HepG2 (cell line): ENCODE results near the gene VPREB1. TPM values are rescaled to one million over a fixed set of nuclear protein-coding genes. Genes with fewer than 3 reads are reported as not detected.

Experiments used
- ATAC-seq: fragments of 200-7000 bp; cut with Tn5 transposase; 3 replicates; pipeline ENCODE4 v1.9.1; 2020; ENCODE audit warnings: mild to moderate bottlenecking, moderate library complexity
- BruUV-seq: library from RNA; stranded (reverse); fragments of 400-500 nt; replicated peaks from 2 replicates; lab custom pipeline; 2021; lab: Mats Ljungman, UMichigan
- CTCF ChIA-PET: fragments of 300-600 bp; formaldehyde crosslinking; extraction: SDS; loops from one replicate; lab custom pipeline; 2021; ENCODE audit warnings: low total read pairs, inconsistent platforms, low intra/inter-chr PET ratio; lab: Yijun Ruan, JAX
- POLR2A ChIA-PET: fragments of 350-600 bp; sonication (Branson Sonifier 250); formaldehyde crosslinking; loops from one replicate; lab custom pipeline; 2020; ENCODE audit warnings: antibody characterized with exemption, inconsistent platforms; lab: Yijun Ruan, JAX
- DNase-seq: peaks from one replicate; pipeline ENCODE4 v3.0.0-alpha.2; 2015; ENCODE audit warnings: low spot score
- FAIRE-seq: peaks from 3 replicates; lab custom pipeline; 2011; peaks lifted over from hg19 to GRCh38; lab: Jason Lieb, UNC
- H2AFZ ChIP-seq: one replicate; pipeline ENCODE4 v1.6.1; 2011; ENCODE audit warnings: low read length, inconsistent platforms
- H3K27ac ChIP-seq: fragments of 300-600 bp; 3 replicates; pipeline ENCODE4 v1.8.0; 2011; ENCODE audit warnings: mixed run types, mild to moderate bottlenecking, mixed read lengths, low read length, inconsistent platforms; ENCODE audit not compliant: insufficient read depth; ENCODE audit errors: extremely low read length
- H3K27me3 ChIP-seq, 2 experiments: fragments of 200-600 bp in 1 of 2; 2 replicates in 1 of 2; 3 replicates in 1 of 2; pipeline versions ENCODE4 v1.6.0 to v1.8.0; 2011; ENCODE audit warnings: low read length in 2 of 2, mild to moderate bottlenecking in 2 of 2, moderate library complexity in 2 of 2, inconsistent platforms in 1 of 2; ENCODE audit not compliant: insufficient read depth in 2 of 2, control insufficient read depth in 1 of 2
- H3K36me3 ChIP-seq, 2 experiments: fragments of 200-600 bp in 1 of 2; replicated peaks in 1 of 2; 2 replicates in 1 of 2; 3 replicates in 1 of 2; pipeline versions ENCODE4 v1.5.1 to v1.8.0; 2011; ENCODE audit warnings: low read length in 2 of 2, inconsistent platforms in 1 of 2; ENCODE audit not compliant: insufficient read depth in 2 of 2, control insufficient read depth in 1 of 2
- H3K4me1 ChIP-seq: 2 replicates; pipeline ENCODE4 v1.5.1; 2012; ENCODE audit warnings: low read length, inconsistent platforms; ENCODE audit not compliant: insufficient read depth
- H3K4me2 ChIP-seq: 2 replicates; pipeline ENCODE4 v1.6.0; 2011; ENCODE audit warnings: low read depth, low read length, inconsistent platforms
- H3K4me3 ChIP-seq, 3 experiments: fragments of 200-600 bp in 1 of 3; sonication (generic), shearing (Covaris generic) in 1 of 3; replicated peaks in 1 of 3; 2 replicates each; pipeline ENCODE4 v1.5.1; 2011 to 2016; ENCODE audit warnings: low read length in 3 of 3, inconsistent platforms in 2 of 3, low read depth in 2 of 3, mild to moderate bottlenecking in 2 of 3, control low read depth in 1 of 3, mixed read lengths in 1 of 3; ENCODE audit not compliant: insufficient read depth in 1 of 3
- H3K79me2 ChIP-seq: one replicate; pipeline ENCODE4 v1.6.1; 2011; ENCODE audit warnings: low read length, inconsistent platforms; ENCODE audit not compliant: insufficient read depth
- H3K9ac ChIP-seq: 2 replicates; pipeline ENCODE4 v1.6.0; 2011; ENCODE audit warnings: mild to moderate bottlenecking, low read depth, low read length, inconsistent platforms; ENCODE audit not compliant: insufficient read depth
- H3K9me3 ChIP-seq: 2 replicates; pipeline ENCODE4 v1.5.1; 2012; ENCODE audit warnings: mild to moderate bottlenecking, low read length
- H4K20me1 ChIP-seq: 2 replicates; pipeline ENCODE4 v1.6.0; 2011; ENCODE audit warnings: inconsistent platforms, mild to moderate bottlenecking, low read length, moderate library complexity; ENCODE audit not compliant: insufficient read depth
- AKNA ChIP-seq: sonication (generic); formaldehyde crosslinking; IDR thresholded peaks from 2 replicates; pipeline ENCODE4 v1.4.0; 2020; ENCODE audit warnings: missing genetic modification reagents, borderline replicate concordance
- HOXA9 ChIP-seq: sonication (generic); formaldehyde crosslinking; IDR thresholded peaks from 2 replicates; pipeline ENCODE4 v1.8.1; 2022; ENCODE audit warnings: missing genetic modification reagents, mild to moderate bottlenecking, moderate library complexity, borderline replicate concordance
- NFATC3 ChIP-seq: sonication (generic); formaldehyde crosslinking; IDR thresholded peaks from 2 replicates; pipeline ENCODE4 v1.5.1; 2020; ENCODE audit warnings: mild to moderate bottlenecking, missing genetic modification reagents
- NFRKB ChIP-seq: fragments of 450-650 bp; IDR thresholded peaks from 2 replicates; pipeline ENCODE4 v1.6.1; 2017
- NR2F1 ChIP-seq, 2 experiments: fragments of 450-650 bp in 1 of 2; formaldehyde crosslinking in 1 of 2; IDR thresholded peaks; 2 replicates each; pipeline versions ENCODE4 v1.5.0 to v1.6.1; 2016 to 2020; ENCODE audit warnings: mild to moderate bottlenecking in 1 of 2, missing compliant biosample characterization in 1 of 2, missing genetic modification reagents in 1 of 2, moderate library complexity in 1 of 2
- RBM22 ChIP-seq: fragments of 200-400 bp; formaldehyde crosslinking; optimal IDR thresholded peaks from 2 replicates; pipeline ENCODE3; 2017; ENCODE audit warnings: mild to moderate bottlenecking, low read length, moderate library complexity
- SP140L ChIP-seq: sonication (generic); formaldehyde crosslinking; IDR thresholded peaks from 2 replicates; pipeline ENCODE4 v1.4.0; 2020; ENCODE audit warnings: missing genetic modification reagents, borderline replicate concordance
- ZNF260 ChIP-seq: sonication (generic); formaldehyde crosslinking; IDR thresholded peaks from 2 replicates; pipeline ENCODE4 v1.4.0; 2020; ENCODE audit warnings: missing genetic modification reagents, low read depth, mild to moderate bottlenecking, borderline replicate concordance
- WGBS: methylation state at CpG from one replicate; pipeline ENCODE4 v1.1.6; 2017; ENCODE audit warnings: low lambda C conversion rate; 5-methylcytosine and 5-hydroxymethylcytosine counted together
- in situ Hi-C: cut with HindIII; loops from 2 replicates; pipeline ENCODE4 v1.10.0; 2017; ENCODE audit warnings: low pct_unique_long_range_greater_than_20kb; ENCODE audit not compliant: extremely low pct_ligation_motif_present
- intact Hi-C: fragments of 100-400 bp; cut with micrococcal nuclease; formaldehyde crosslinking; loops from one replicate; pipeline ENCODE4 v1.10.0; 2022; ENCODE audit not compliant: unreplicated experiment
- polyA plus RNA-seq, 8 experiments: library from polyadenylated mRNA; depleted of rRNA in 3 of 8; stranded (reverse) in 7 of 8; unstranded in 1 of 8; fragments of >200 nt; fragmentation: Illumina TruSeq in 4 of 8; extraction: Trizol in 4 of 8; gene quantifications; 2 replicates each; pipeline versions ENCODE4 v1.2.1 to v1.2.3, GENCODE V29; 2011 to 2016; ENCODE audit warnings: low read depth in 4 of 8, missing spikeins in 1 of 8, mixed read lengths in 1 of 8; ENCODE audit not compliant: insufficient read depth in 1 of 8
- total RNA-seq, 5 experiments: library from RNA; depleted of rRNA; stranded (reverse); fragments of >200 nt; fragmentation: Illumina TruSeq; extraction: Trizol; gene quantifications; 2 replicates each; pipeline ENCODE4 v1.2.3, GENCODE V29; 2016; ENCODE audit warnings: low read depth in 1 of 5

VPREB1 gene
- total and polyA plus RNA-seq, 2 of the 13 experiments (the other 11 are each of a cell fraction or from before 2014, with no cell fraction given) = not detected

GRCh38 chr22:22197993-22198402 lies 46.6 kb upstream of the VPREB1 start (continued):
- TF ChIP-seq HOXA9 = no peak
- TF ChIP-seq NFRKB = no peak
- no peak for TF ChIP-seq RBM22
- no peak for TF ChIP-seq AKNA (CRISPR knock-in tag)
- TF ChIP-seq ZNF260 (CRISPR knock-in tag) = no peak

GRCh38 chr22:22198751-22199150 lies 45.8 kb upstream of the VPREB1 start:
- Histone ChIP-seq H3K9me3 (no peaks in the 10 kb centered on the region), H3K27ac (no peak overlapping the region), H3K36me3 (no peaks in the 10 kb centered on the region), H4K20me1 (no peaks in the 10 kb centered on the region), H3K4me3 (no peak overlapping the region), H2AFZ (no peak overlapping the region), H3K79me2 (no peaks in the 10 kb centered on the region), H3K4me2 (no peak overlapping the region), H3K4me1 (no peaks in the 10 kb centered on the region), H3K9ac (no peak overlapping the region), H3K27me3 (peaks cover 1 to 32% of the 10 kb centered on the region in 2 experiments)
- intact Hi-C loops = no loop called here
- no peak for FAIRE-seq
- DNase-seq = no peak
- ChIA-PET CTCF (no interaction called here), POLR2A (no interaction called here)
- BruUV-seq = no TSS peak
- in situ Hi-C loops = no loop called here
- no peak for ATAC-seq
- TF ChIP-seq SP140L (CRISPR knock-in tag) = no peak
- TF ChIP-seq NFATC3 = no peak
- TF ChIP-seq NR2F1 (CRISPR knock-in tag; IDR thresholded peaks at IDR 0.05) = no peak
- 12% methylated on average over 4 of the region's 4 CpGs for WGBS
